T-helper 17 cell (primary cell): ENCODE results near the gene NDUFAF4. TPM values are rescaled to one million over a fixed set of nuclear protein-coding genes. Genes with fewer than 3 reads are reported as not detected.
"Not testable (repeated sequence)": the region's sequence is repeated elsewhere in the genome, so short reads cannot be mapped to it uniquely, and the experiment has no call there.

Experiments used
- ATAC-seq: fragments of 150-1000 bp; cut with Tn5 transposase; 2 replicates; pipeline ENCODE4 v1.10.0; 2021; ENCODE audit warnings: mild to moderate bottlenecking, moderate library complexity
- DNase-seq, 3 donors: peaks; one replicate each; pipeline versions ENCODE4 v3.0.0 to v3.0.0-alpha.2; 2020 to 2021
- H3K9me3 ChIP-seq: one replicate; pipeline ENCODE4 v1.7.0; 2013; ENCODE audit warnings: low read length, mild to moderate bottlenecking; ENCODE audit not compliant: control insufficient read depth, poor library complexity, severe bottlenecking
- H3K27ac Mint-ChIP-seq: one replicate; pipeline ENCODE4 v1.8.0; 2022; ENCODE audit warnings: mild to moderate bottlenecking, moderate library complexity, mixed read lengths
- H3K27me3 Mint-ChIP-seq: one replicate; pipeline ENCODE4 v1.8.0; 2022; ENCODE audit warnings: mixed read lengths
- H3K36me3 Mint-ChIP-seq: one replicate; pipeline ENCODE4 v1.8.0; 2022; ENCODE audit warnings: low read depth, mixed read lengths
- H3K4me1 Mint-ChIP-seq: one replicate; pipeline ENCODE4 v1.8.0; 2022; ENCODE audit warnings: mild to moderate bottlenecking, mixed read lengths
- H3K4me3 Mint-ChIP-seq: one replicate; pipeline ENCODE4 v1.8.0; 2022; ENCODE audit warnings: mild to moderate bottlenecking, moderate library complexity, mixed read lengths
- total RNA-seq, 4 donors: library from RNA in 2 of 4; stranded (reverse) in 2 of 4; gene quantifications; one replicate each; pipeline ENCODE4 v1.2.3 and lab custom pipeline; 2022 to 2026

NDUFAF4 gene
- total RNA-seq, 2 donors from 2014 or later = 26.7 to 26.8 TPM

- Mint-ChIP-seq H3K4me3 (no peak overlapping the region), H3K27me3 (no peaks in the 10 kb centered on the region)
Measured at GRCh38 chr6:96886519-96886918, 11.2 kb downstream of the NDUFAF4 start.

GRCh38 chr6:96885187-96885631, 12.5 kb downstream of the NDUFAF4 start:
- Mint-ChIP-seq H3K27ac (peak overlapping the region; percentile 59), H3K4me3 (peak overlapping the region; percentile 39)
- H3K4me1 Mint-ChIP-seq, DNase-seq, H3K36me3 Mint-ChIP-seq, H3K27me3 Mint-ChIP-seq, H3K9me3 ChIP-seq: not testable (repeated sequence)
- peak; percentile 86 for ATAC-seq

More at GRCh38 chr6:96886519-96886918, 11.2 kb downstream of the NDUFAF4 start:
- DNase-seq (no peak), ATAC-seq (no peak)
- Mint-ChIP-seq H3K27ac (no peak overlapping the region), H3K36me3 (no peaks in the 10 kb centered on the region), H3K4me1 (peaks cover 6% of the 10 kb centered on the region)
- H3K9me3 ChIP-seq = no peaks in the 10 kb centered on the region

- DNase-seq = no peak
- no peak for ATAC-seq
- Mint-ChIP-seq H3K4me3 (no peak overlapping the region), H3K27me3 (no peaks in the 10 kb centered on the region), H3K27ac (no peak overlapping the region), H3K36me3 (no peaks in the 10 kb centered on the region), H3K4me1 (no peaks in the 10 kb centered on the region)
- no peaks in the 10 kb centered on the region for H3K9me3 ChIP-seq
Measured at GRCh38 chr6:96878143-96878542, 19.5 kb downstream of the NDUFAF4 start.

- no peaks in the 10 kb centered on the region for H3K9me3 ChIP-seq
- ATAC-seq (no peak), DNase-seq (no peak)
- Mint-ChIP-seq H3K4me1 (no peaks in the 10 kb centered on the region), H3K36me3 (no peaks in the 10 kb centered on the region), H3K4me3 (no peak overlapping the region), H3K27ac (no peak overlapping the region), H3K27me3 (no peaks in the 10 kb centered on the region)
Measured at GRCh38 chr6:96876886-96877545, 20.7 kb downstream of the NDUFAF4 start.

GRCh38 chr6:96872976-96873375, 24.7 kb downstream of the NDUFAF4 start:
- DNase-seq (no peak), ATAC-seq (no peak)
- peaks cover 2% of the 10 kb centered on the region for H3K36me3 Mint-ChIP-seq
- H3K27ac Mint-ChIP-seq = no peak overlapping the region
- peaks cover 2% of the 10 kb centered on the region for H3K4me1 Mint-ChIP-seq
- peaks cover 9% of the 10 kb centered on the region for H3K27me3 Mint-ChIP-seq
- H3K4me3 Mint-ChIP-seq = no peak overlapping the region
- no peaks in the 10 kb centered on the region for H3K9me3 ChIP-seq

GRCh38 chr6:96865055-96865405, 32.7 kb downstream of the NDUFAF4 start:
- Mint-ChIP-seq H3K27me3 (peaks cover 54% of the 10 kb centered on the region), H3K36me3 (peaks cover 5% of the 10 kb centered on the region)

GRCh38 chr6:96864216-96865054, 33.3 kb downstream of the NDUFAF4 start:
- no peak for ATAC-seq
- Mint-ChIP-seq H3K4me3 (no peak overlapping the region), H3K27ac (no peak overlapping the region), H3K36me3 (peaks cover 5% of the 10 kb centered on the region), H3K27me3 (peaks cover 59% of the 10 kb centered on the region), H3K4me1 (no peaks in the 10 kb centered on the region)
- DNase-seq = no peak
- H3K9me3 ChIP-seq = no peaks in the 10 kb centered on the region

More at GRCh38 chr6:96865055-96865405, 32.7 kb downstream of the NDUFAF4 start:
- H3K4me3 Mint-ChIP-seq = no peak overlapping the region
- H3K4me1 Mint-ChIP-seq = no peaks in the 10 kb centered on the region
- DNase-seq = no peak
- no peaks in the 10 kb centered on the region for H3K9me3 ChIP-seq
- ATAC-seq = no peak
- H3K27ac Mint-ChIP-seq = no peak overlapping the region

- H3K27ac Mint-ChIP-seq = no peak overlapping the region
- peaks cover 58% of the 10 kb centered on the region for H3K27me3 Mint-ChIP-seq
- H3K36me3 Mint-ChIP-seq = peaks cover 2% of the 10 kb centered on the region
- no peaks in the 10 kb centered on the region for H3K9me3 ChIP-seq
- ATAC-seq (no peak), DNase-seq (no peak)
- no peaks in the 10 kb centered on the region for H3K4me1 Mint-ChIP-seq
- H3K4me3 Mint-ChIP-seq = no peak overlapping the region
Measured at GRCh38 chr6:96862560-96862959, 35.1 kb downstream of the NDUFAF4 start.

GRCh38 chr6:96861588-96861987, 36.1 kb downstream of the NDUFAF4 start:
- Mint-ChIP-seq H3K4me3 (no peak overlapping the region), H3K27me3 (peaks cover 65% of the 10 kb centered on the region), H3K4me1 (no peaks in the 10 kb centered on the region), H3K36me3 (peaks cover 2% of the 10 kb centered on the region), H3K27ac (no peak overlapping the region)
- no peak for DNase-seq
- ATAC-seq = no peak
- no peaks in the 10 kb centered on the region for H3K9me3 ChIP-seq

GRCh38 chr6:96856856-96857255, 40.8 kb downstream of the NDUFAF4 start:
- DNase-seq = no peak
- H3K9me3 ChIP-seq = no peaks in the 10 kb centered on the region
- H3K4me3 Mint-ChIP-seq = no peak overlapping the region
- no peak overlapping the region for H3K27ac Mint-ChIP-seq
- no peak for ATAC-seq
- H3K36me3 Mint-ChIP-seq = no peaks in the 10 kb centered on the region
- peaks cover 30% of the 10 kb centered on the region for H3K27me3 Mint-ChIP-seq
- no peaks in the 10 kb centered on the region for H3K4me1 Mint-ChIP-seq

- Mint-ChIP-seq H3K4me1 (no peaks in the 10 kb centered on the region), H3K36me3 (no peaks in the 10 kb centered on the region), H3K4me3 (no peak overlapping the region), H3K27me3 (peaks cover 15% of the 10 kb centered on the region), H3K27ac (no peak overlapping the region)
- ATAC-seq (no peak), DNase-seq (no peak)
- H3K9me3 ChIP-seq = no peaks in the 10 kb centered on the region
Measured at GRCh38 chr6:96853083-96853482, 44.6 kb downstream of the NDUFAF4 start.

- no peak overlapping the region for H3K4me3 Mint-ChIP-seq
- ATAC-seq = no peak
- DNase-seq = no peak
Measured at GRCh38 chr6:96852605-96853004, 45.1 kb downstream of the NDUFAF4 start.

GRCh38 chr6:96851858-96852257, 45.8 kb downstream of the NDUFAF4 start:
- Mint-ChIP-seq H3K4me3 (no peak overlapping the region), H3K4me1 (no peaks in the 10 kb centered on the region), H3K36me3 (no peaks in the 10 kb centered on the region), H3K27me3 (peaks cover 3% of the 10 kb centered on the region), H3K27ac (no peak overlapping the region)
- no peaks in the 10 kb centered on the region for H3K9me3 ChIP-seq
- no peak for ATAC-seq
- no peak for DNase-seq

More at GRCh38 chr6:96852605-96853004, 45.1 kb downstream of the NDUFAF4 start:
- H3K27ac Mint-ChIP-seq = no peak overlapping the region
- H3K27me3 Mint-ChIP-seq = peaks cover 11% of the 10 kb centered on the region
- no peaks in the 10 kb centered on the region for H3K36me3 Mint-ChIP-seq
- H3K4me1 Mint-ChIP-seq = no peaks in the 10 kb centered on the region
- H3K9me3 ChIP-seq = no peaks in the 10 kb centered on the region
